Mesenteric fat pad (tissue), 1 donor: Measurements from ENCODE around the gene ITGAL. TPM values are rescaled to one million over a fixed set of nuclear protein-coding genes. Genes with fewer than 3 reads are reported as not detected.
"Not testable (repeated sequence)": the region's sequence is repeated elsewhere in the genome, so short reads cannot be mapped to it uniquely, and the experiment has no call there.

ENCODE experiments used
- DNase-seq: peaks from one replicate; pipeline ENCODE4 v3.0.0-alpha.2; 2020; ENCODE audit warnings: low spot score
- total RNA-seq: library from RNA; stranded (reverse); fragmentation: NEBNext Ultra II Directional; extraction: Animal tissue kit (Norgen Biotek cat#: 25700); gene quantifications from one replicate; pipeline ENCODE4 v1.2.1, GENCODE V29; 2021
- donor health status: DM: yes; HTN: yes; CAD: no.

ITGAL gene
- total RNA-seq, 1 donor from 2014 or later: 6.8 TPM

- DNase-seq: no peak
Measured at GRCh38 chr16:30526137-30526822, 53.7 kb downstream of the ITGAL start, which contains the start of gene ZNF768. Gene ZNF768, minus strand, starts transcription at chr16:30526566. Its CDS starts 153 bp downstream, at chr16:30526413.

- peak; percentile 99 for DNase-seq
Measured at GRCh38 chr16:30526823-30527634, 54.5 kb downstream of the ITGAL start.

- DNase-seq: no peak
Measured at GRCh38 chr16:30527635-30528178, 55.2 kb downstream of the ITGAL start.

GRCh38 chr16:30528799-30529457, 56.4 kb downstream of the ITGAL start:
- no peak for DNase-seq

- DNase-seq: no peak
Measured at GRCh38 chr16:30530163-30531037, 57.9 kb downstream of the ITGAL start.

- no peak for DNase-seq
Measured at GRCh38 chr16:30532285-30533145, 60.0 kb downstream of the ITGAL start.

- DNase-seq: no peak
Measured at GRCh38 chr16:30533146-30533522, 60.6 kb downstream of the ITGAL start.

- no peak for DNase-seq
Measured at GRCh38 chr16:30533748-30534367, 61.3 kb downstream of the ITGAL start.

- DNase-seq: peak; percentile 97
Measured at GRCh38 chr16:30534368-30535105, 62.0 kb downstream of the ITGAL start, which contains the start of gene ZNF747. Gene ZNF747, minus strand, starts transcription at chr16:30534858. Its CDS starts 179 bp downstream, at chr16:30534679.

- no peak for DNase-seq
Measured at GRCh38 chr16:30535106-30535776, 62.7 kb downstream of the ITGAL start.

GRCh38 chr16:30535777-30536190, 63.2 kb downstream of the ITGAL start:
- no peak for DNase-seq

- DNase-seq: not testable (repeated sequence)
Measured at GRCh38 chr16:30536391-30537024, 64.0 kb downstream of the ITGAL start.

- no peak for DNase-seq
Measured at GRCh38 chr16:30539000-30539964, 66.7 kb downstream of the ITGAL start.

GRCh38 chr16:30539986-30540526, 67.5 kb downstream of the ITGAL start:
- DNase-seq: not testable (repeated sequence)

GRCh38 chr16:30540916-30541464, 68.4 kb downstream of the ITGAL start:
- not testable (repeated sequence) for DNase-seq
